Activated T-cell treated with anti-CD3 and anti-CD28 coated beads, Interleukin-2, amount 50 U/mL, for 72 hours (primary cell): ENCODE measurements around the gene EPN2. TPM values are rescaled to one million over a fixed set of nuclear protein-coding genes. Genes with fewer than 3 reads are reported as not detected.
"Not testable (repeated sequence)": the region's sequence is repeated elsewhere in the genome, so short reads cannot be mapped to it uniquely, and the experiment has no call there.

Source experiments
- ATAC-seq, 2 donors: fragments of 150-1000 bp; cut with Tn5 transposase; replicated peaks in 1 of 2; 2 replicates each; pipeline ENCODE4 v1.10.0; 2021; ENCODE audit warnings: moderate library complexity in 2 of 2, mild to moderate bottlenecking in 1 of 2
- DNase-seq, 2 donors: peaks; one replicate each; pipeline ENCODE4 v3.0.0; 2021 to 2022; ENCODE audit warnings: mixed read lengths in 1 of 2
- H3K27ac Mint-ChIP-seq: one replicate; pipeline ENCODE4 v1.8.0; 2022; ENCODE audit warnings: mild to moderate bottlenecking, moderate library complexity, mixed read lengths
- H3K27me3 Mint-ChIP-seq: one replicate; pipeline ENCODE4 v1.8.0; 2022; ENCODE audit warnings: low read depth, mixed read lengths
- H3K36me3 Mint-ChIP-seq, 2 donors: one replicate each; pipeline ENCODE4 v1.8.0; 2022; ENCODE audit warnings: mixed read lengths in 2 of 2, mild to moderate bottlenecking in 1 of 2; ENCODE audit not compliant: insufficient read depth in 2 of 2
- H3K4me1 Mint-ChIP-seq: one replicate; pipeline ENCODE4 v1.8.0; 2022; ENCODE audit warnings: low read depth, mixed read lengths
- H3K4me3 Mint-ChIP-seq, 2 donors: one replicate each; pipeline ENCODE4 v1.8.0; 2022; ENCODE audit warnings: mild to moderate bottlenecking in 2 of 2, mixed read lengths in 2 of 2, moderate library complexity in 2 of 2
- H3K9me3 Mint-ChIP-seq, 2 donors: one replicate each; pipeline ENCODE4 v1.8.0; 2022; ENCODE audit warnings: mixed read lengths in 2 of 2
- total RNA-seq, 2 donors: library from RNA; stranded (reverse); gene quantifications; one replicate each; pipeline ENCODE4 v1.2.3, GENCODE V29; 2022

Gene EPN2
- total RNA-seq: 1 to 10 TPM; 5.3 to 9.0 TPM

GRCh38 chr17:19237139-19237388, at the start of gene EPN2:
Gene EPN2 (plus strand): TSS chr17:19237366. CDS start chr17:19283120, 45,754 bp downstream.
- not testable (repeated sequence) for H3K36me3 Mint-ChIP-seq, H3K9me3 Mint-ChIP-seq, H3K27ac Mint-ChIP-seq
- ATAC-seq (peak in 1 of 2 donors; percentile 53), DNase-seq (peak; percentile 59 to 75)
- Mint-ChIP-seq H3K27me3 (peaks cover 15% of the 10 kb centered on the region), H3K4me1 (peaks cover 11% of the 10 kb centered on the region), H3K4me3 (peak within 1 kb of the TSS; percentile 85 to 88)

- H3K4me1 Mint-ChIP-seq, H3K27ac Mint-ChIP-seq, H3K4me3 Mint-ChIP-seq, H3K36me3 Mint-ChIP-seq, H3K27me3 Mint-ChIP-seq, H3K9me3 Mint-ChIP-seq: not testable (repeated sequence)
- DNase-seq (peak; percentile 97 to 98), ATAC-seq (peak; percentile 53 to 60)
These were observed 49.0 kb upstream of the EPN2 start for GRCh38 chr17:19187883-19188869.

- peak; percentile 85 to 88 for ATAC-seq
- not testable (repeated sequence) for DNase-seq, H3K9me3 Mint-ChIP-seq, H3K4me3 Mint-ChIP-seq, H3K4me1 Mint-ChIP-seq, H3K36me3 Mint-ChIP-seq, H3K27me3 Mint-ChIP-seq
- H3K27ac Mint-ChIP-seq: peak overlapping the region; percentile 95
These were observed 48.1 kb upstream of the EPN2 start for GRCh38 chr17:19188870-19189708.

GRCh38 chr17:19189781-19190405, 47.3 kb upstream of the EPN2 start:
- not testable (repeated sequence) for H3K9me3 Mint-ChIP-seq, DNase-seq, H3K4me3 Mint-ChIP-seq, H3K27me3 Mint-ChIP-seq, H3K4me1 Mint-ChIP-seq, H3K36me3 Mint-ChIP-seq, ATAC-seq, H3K27ac Mint-ChIP-seq

- H3K27ac Mint-ChIP-seq, H3K36me3 Mint-ChIP-seq, H3K9me3 Mint-ChIP-seq, H3K4me3 Mint-ChIP-seq, H3K4me1 Mint-ChIP-seq, H3K27me3 Mint-ChIP-seq: not testable (repeated sequence)
- DNase-seq (peak; percentile 2 to 18), ATAC-seq (peak; percentile 99)
These were observed 40.6 kb upstream of the EPN2 start for GRCh38 chr17:19196382-19197204.

- peak; percentile 99 for ATAC-seq
- H3K4me3 Mint-ChIP-seq, H3K9me3 Mint-ChIP-seq, H3K4me1 Mint-ChIP-seq, H3K36me3 Mint-ChIP-seq, H3K27me3 Mint-ChIP-seq, H3K27ac Mint-ChIP-seq, DNase-seq: not testable (repeated sequence)
These were observed 34.7 kb upstream of the EPN2 start for GRCh38 chr17:19202448-19202847.

- ATAC-seq, H3K9me3 Mint-ChIP-seq, H3K27me3 Mint-ChIP-seq, H3K4me1 Mint-ChIP-seq, H3K4me3 Mint-ChIP-seq, H3K36me3 Mint-ChIP-seq, H3K27ac Mint-ChIP-seq, DNase-seq: not testable (repeated sequence)
These were observed 33.7 kb upstream of the EPN2 start for GRCh38 chr17:19203429-19203828.

GRCh38 chr17:19215074-19215860, 21.9 kb upstream of the EPN2 start:
- H3K4me1 Mint-ChIP-seq, H3K36me3 Mint-ChIP-seq, H3K4me3 Mint-ChIP-seq, H3K27me3 Mint-ChIP-seq, DNase-seq, H3K27ac Mint-ChIP-seq, H3K9me3 Mint-ChIP-seq: not testable (repeated sequence)
- peak; percentile 30 to 54 for ATAC-seq

- ATAC-seq: peak; percentile 63 to 80
- not testable (repeated sequence) for H3K27me3 Mint-ChIP-seq, H3K4me1 Mint-ChIP-seq, H3K36me3 Mint-ChIP-seq, H3K27ac Mint-ChIP-seq, H3K4me3 Mint-ChIP-seq, H3K9me3 Mint-ChIP-seq, DNase-seq
These were observed 20.8 kb upstream of the EPN2 start for GRCh38 chr17:19216148-19216926.

- not testable (repeated sequence) for DNase-seq, H3K27ac Mint-ChIP-seq, ATAC-seq, H3K27me3 Mint-ChIP-seq, H3K4me1 Mint-ChIP-seq, H3K9me3 Mint-ChIP-seq, H3K36me3 Mint-ChIP-seq, H3K4me3 Mint-ChIP-seq
These were observed 18.3 kb upstream of the EPN2 start for GRCh38 chr17:19218914-19219313.

- not testable (repeated sequence) for ATAC-seq, H3K27ac Mint-ChIP-seq, H3K9me3 Mint-ChIP-seq, DNase-seq, H3K27me3 Mint-ChIP-seq, H3K4me3 Mint-ChIP-seq, H3K4me1 Mint-ChIP-seq, H3K36me3 Mint-ChIP-seq
These were observed 17.8 kb upstream of the EPN2 start for GRCh38 chr17:19219384-19219783.
